Neutrophil (primary cell): ENCODE data around the gene ITGA1.

Experiments
- H3K27ac ChIP-seq: fragments of 200-600 bp; sonication (generic); 2 replicates; pipeline ENCODE4 v1.5.1; 2016; ENCODE audit warnings: mild to moderate bottlenecking, moderate library complexity
- H3K27me3 ChIP-seq: fragments of 200-600 bp; sonication (generic); 2 replicates; pipeline ENCODE4 v1.6.0; 2016; ENCODE audit warnings: mild to moderate bottlenecking
- H3K36me3 ChIP-seq: fragments of 200-600 bp; sonication (generic); 2 replicates; pipeline ENCODE4 v1.5.1; 2017
- H3K4me1 ChIP-seq, 2 experiments: fragments of 200-600 bp in 1 of 2; sonication (generic) in 1 of 2; 1 replicate in 1 of 2; 2 replicates in 1 of 2; pipeline versions ENCODE4 v1.5.1 to v1.6.1; 2013 to 2016; ENCODE audit warnings: low read depth in 1 of 2, low read length in 1 of 2, mild to moderate bottlenecking in 1 of 2, moderate library complexity in 1 of 2; ENCODE audit not compliant: control insufficient read depth in 1 of 2, insufficient read depth in 1 of 2
- H3K4me3 ChIP-seq, 2 experiments: fragments of 200-600 bp in 1 of 2; sonication (generic) in 1 of 2; 1 replicate in 1 of 2; 2 replicates in 1 of 2; pipeline ENCODE4 v1.5.1; 2013 to 2016; ENCODE audit warnings: low read depth in 1 of 2, low read length in 1 of 2, mild to moderate bottlenecking in 1 of 2, moderate library complexity in 1 of 2
- H3K9me3 ChIP-seq: fragments of 200-600 bp; sonication (generic); 2 replicates; pipeline ENCODE4 v1.5.1; 2016
- TF ChIP-seq, protein P1 (sequence below): fragments of 200-600 bp; sonication (generic); IDR thresholded peaks from 2 replicates; pipeline ENCODE4 v1.5.1; 2016; ENCODE audit warnings: antibody characterized with exemption

The ITGA1 gene

DNA sequence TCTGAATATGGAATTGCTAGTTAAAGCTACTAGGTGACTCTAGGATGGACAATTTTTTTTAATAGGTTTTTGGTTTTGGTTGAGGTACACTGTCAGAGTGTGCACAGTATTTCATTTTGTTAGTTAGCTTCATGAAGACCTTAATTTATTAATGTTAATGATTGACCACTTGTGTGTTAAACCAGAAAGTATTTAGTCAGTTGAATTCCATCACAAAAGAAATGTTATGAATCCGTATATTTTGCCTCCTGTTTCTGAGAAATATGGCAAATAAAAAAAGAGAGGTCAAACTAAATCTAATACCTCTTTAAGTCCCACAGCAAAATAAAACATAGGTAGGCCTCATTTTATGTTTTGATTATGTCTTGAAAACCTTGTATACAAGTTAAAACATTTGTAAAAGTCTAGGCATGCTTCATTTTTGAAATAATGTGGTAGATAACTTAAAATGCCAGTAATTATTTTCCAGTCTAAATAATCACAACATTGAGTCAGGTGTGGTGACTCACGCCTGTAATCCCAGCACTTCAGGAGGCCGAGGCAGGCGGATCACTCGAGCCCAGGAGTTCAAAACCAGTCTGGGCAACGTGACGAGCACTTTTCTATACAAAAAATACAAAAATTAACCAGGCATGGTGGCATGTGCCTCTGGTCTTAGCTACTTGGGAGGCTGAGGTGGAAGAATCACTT lies 50.8 kb downstream of the ITGA1 start:
- TF ChIP-seq, protein P1, sequence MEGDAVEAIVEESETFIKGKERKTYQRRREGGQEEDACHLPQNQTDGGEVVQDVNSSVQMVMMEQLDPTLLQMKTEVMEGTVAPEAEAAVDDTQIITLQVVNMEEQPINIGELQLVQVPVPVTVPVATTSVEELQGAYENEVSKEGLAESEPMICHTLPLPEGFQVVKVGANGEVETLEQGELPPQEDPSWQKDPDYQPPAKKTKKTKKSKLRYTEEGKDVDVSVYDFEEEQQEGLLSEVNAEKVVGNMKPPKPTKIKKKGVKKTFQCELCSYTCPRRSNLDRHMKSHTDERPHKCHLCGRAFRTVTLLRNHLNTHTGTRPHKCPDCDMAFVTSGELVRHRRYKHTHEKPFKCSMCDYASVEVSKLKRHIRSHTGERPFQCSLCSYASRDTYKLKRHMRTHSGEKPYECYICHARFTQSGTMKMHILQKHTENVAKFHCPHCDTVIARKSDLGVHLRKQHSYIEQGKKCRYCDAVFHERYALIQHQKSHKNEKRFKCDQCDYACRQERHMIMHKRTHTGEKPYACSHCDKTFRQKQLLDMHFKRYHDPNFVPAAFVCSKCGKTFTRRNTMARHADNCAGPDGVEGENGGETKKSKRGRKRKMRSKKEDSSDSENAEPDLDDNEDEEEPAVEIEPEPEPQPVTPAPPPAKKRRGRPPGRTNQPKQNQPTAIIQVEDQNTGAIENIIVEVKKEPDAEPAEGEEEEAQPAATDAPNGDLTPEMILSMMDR: no peak
- Histone ChIP-seq H3K36me3 (no peaks in the 10 kb centered on the region), H3K27ac (no peak overlapping the region), H3K4me3 (no peak overlapping the region), H3K4me1 (no peaks in the 10 kb centered on the region), H3K27me3 (no peaks in the 10 kb centered on the region), H3K9me3 (no peaks in the 10 kb centered on the region)

GRCh38 chr5:52839285-52839684 lies 51.6 kb downstream of the ITGA1 start:
- TF ChIP-seq, protein P1: no peak
- H3K9me3 ChIP-seq: no peaks in the 10 kb centered on the region
- H3K36me3 ChIP-seq: no peaks in the 10 kb centered on the region
- H3K27me3 ChIP-seq: no peaks in the 10 kb centered on the region
- no peak overlapping the region for H3K27ac ChIP-seq
- H3K4me3 ChIP-seq: no peak overlapping the region
- no peaks in the 10 kb centered on the region for H3K4me1 ChIP-seq

DNA sequence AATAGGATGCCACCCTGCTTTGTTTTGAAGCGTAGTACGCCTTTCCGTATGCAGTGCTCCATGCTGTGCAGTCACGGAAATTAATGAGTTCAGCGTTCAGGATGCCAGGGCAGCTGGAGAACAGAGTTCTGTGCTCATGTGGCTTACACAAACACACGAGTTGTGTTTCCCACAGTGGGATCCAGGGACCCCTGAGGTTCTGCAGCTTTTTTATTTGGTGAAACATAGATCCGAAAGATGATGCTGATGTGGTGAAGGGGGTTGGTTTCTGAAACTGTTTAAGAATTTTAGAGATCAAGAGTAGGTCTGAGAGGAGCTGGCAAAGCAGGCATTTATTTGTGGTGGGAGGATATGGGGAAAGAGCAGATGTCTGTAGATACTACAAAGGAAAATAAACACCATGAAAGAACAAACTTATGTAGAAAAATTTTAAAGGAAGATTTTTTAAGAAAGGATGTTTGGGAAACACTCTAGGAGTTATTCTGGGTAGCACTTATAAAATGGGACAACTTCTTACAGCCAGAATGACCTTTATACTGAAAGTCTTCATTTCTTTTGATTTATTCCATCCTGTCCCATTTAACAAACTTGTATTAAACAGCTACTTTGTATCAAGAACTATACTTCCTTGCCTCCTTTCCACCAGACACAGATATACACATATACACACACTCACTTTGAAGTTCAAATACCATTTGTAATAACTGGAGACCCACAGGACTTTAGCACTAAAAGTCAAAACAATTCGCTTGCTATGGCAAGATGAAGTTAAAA lies 52.7 kb downstream of the ITGA1 start:
- Histone ChIP-seq H3K9me3 (no peaks in the 10 kb centered on the region), H3K27ac (no peak overlapping the region), H3K36me3 (no peaks in the 10 kb centered on the region), H3K27me3 (no peaks in the 10 kb centered on the region), H3K4me3 (no peak overlapping the region), H3K4me1 (no peaks in the 10 kb centered on the region)
- TF ChIP-seq, protein P1: no peak

DNA sequence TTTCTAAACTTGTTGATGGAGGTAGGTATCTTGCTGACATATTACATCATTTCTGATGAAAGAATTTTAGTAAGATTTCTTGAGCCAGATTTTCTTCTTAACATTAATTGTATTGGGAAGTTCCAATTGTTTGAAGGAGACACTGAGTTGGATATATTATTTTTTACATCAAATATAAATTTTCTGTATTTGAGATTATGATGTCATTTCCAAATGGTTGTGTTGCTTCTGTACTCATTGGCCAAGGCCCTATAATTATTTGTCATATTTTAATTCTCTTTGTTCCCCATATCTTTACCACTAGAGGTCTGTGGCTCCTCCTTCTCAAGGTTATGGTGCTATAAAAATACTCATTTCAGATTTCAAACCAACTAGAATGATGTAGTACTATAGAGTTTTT lies 53.4 kb downstream of the ITGA1 start:
- Histone ChIP-seq H3K27me3 (no peaks in the 10 kb centered on the region), H3K4me3 (no peak overlapping the region), H3K4me1 (no peaks in the 10 kb centered on the region), H3K36me3 (no peaks in the 10 kb centered on the region), H3K9me3 (no peaks in the 10 kb centered on the region), H3K27ac (no peak overlapping the region)
- TF ChIP-seq, protein P1: no peak

- Histone ChIP-seq H3K4me1 (no peaks in the 10 kb centered on the region), H3K4me3 (no peak overlapping the region), H3K36me3 (no peaks in the 10 kb centered on the region), H3K9me3 (no peaks in the 10 kb centered on the region), H3K27ac (no peak overlapping the region), H3K27me3 (no peaks in the 10 kb centered on the region)
- TF ChIP-seq, protein P1: no peak
Observed at GRCh38 chr5:52842111-52842510, 54.4 kb downstream of the ITGA1 start.
